Measurements from ENCODE around the gene ATP6V1F.

- no peak for TF ChIP-seq EZH2phosphoT487 (IDR thresholded peaks at IDR 0.05; ENCODE audit: insufficient read depth, low read depth)
- no peak for TF ChIP-seq EZH2 (IDR thresholded peaks at IDR 0.05; ENCODE audit: insufficient read depth, poor library complexity, severe bottlenecking)
These were observed 6.7 kb downstream of the ATP6V1F start for GRCh38 chr7:128869138-128869943.

All from GM23248 (cell line).